ENCODE results near the gene DNAI4.

- no peak for TF ChIP-seq EZH2 (IDR thresholded peaks at IDR 0.05; ENCODE audit: insufficient read depth, poor library complexity, severe bottlenecking)
- no peak for TF ChIP-seq EZH2phosphoT487 (IDR thresholded peaks at IDR 0.05; ENCODE audit: insufficient read depth, low read depth)
Observed at GRCh38 chr1:66764994-66765578, 159.6 kb downstream of the DNAI4 start.
